GM06990 (cell line): Measurements from ENCODE around the gene CAMK1D.

Experiments
- DNase-seq: peaks from one replicate; pipeline ENCODE4 v3.0.0-alpha.2; 2011; ENCODE audit not compliant: insufficient read length; ENCODE audit errors: extremely low read depth
- H3K27me3 ChIP-seq: replicated peaks from 2 replicates; pipeline ENCODE4 v1.6.0; 2011; ENCODE audit warnings: low read length; ENCODE audit not compliant: control insufficient read depth, insufficient read depth
- H3K36me3 ChIP-seq: 2 replicates; pipeline ENCODE4 v1.5.1; 2011; ENCODE audit warnings: low read length; ENCODE audit not compliant: control insufficient read depth, insufficient read depth
- H3K4me3 ChIP-seq: replicated peaks from 2 replicates; pipeline ENCODE4 v1.5.1; 2011; ENCODE audit warnings: low read depth, mild to moderate bottlenecking, control low read depth, low read length
- CTCF ChIP-seq: IDR thresholded peaks from 2 replicates; pipeline ENCODE4 v1.5.1; 2011; ENCODE audit warnings: low read length, control low read depth, mild to moderate bottlenecking, inconsistent platforms; ENCODE audit not compliant: insufficient read depth, poor library complexity, severe bottlenecking

CAMK1D gene

GRCh38 chr10:12369982-12370381 lies 20.6 kb downstream of the CAMK1D start:
- TF ChIP-seq CTCF, result no peak
- DNase-seq, result no peak
- Histone ChIP-seq H3K4me3 (no peak overlapping the region), H3K27me3 (no peaks in the 10 kb centered on the region), H3K36me3 (no peaks in the 10 kb centered on the region)

DNA sequence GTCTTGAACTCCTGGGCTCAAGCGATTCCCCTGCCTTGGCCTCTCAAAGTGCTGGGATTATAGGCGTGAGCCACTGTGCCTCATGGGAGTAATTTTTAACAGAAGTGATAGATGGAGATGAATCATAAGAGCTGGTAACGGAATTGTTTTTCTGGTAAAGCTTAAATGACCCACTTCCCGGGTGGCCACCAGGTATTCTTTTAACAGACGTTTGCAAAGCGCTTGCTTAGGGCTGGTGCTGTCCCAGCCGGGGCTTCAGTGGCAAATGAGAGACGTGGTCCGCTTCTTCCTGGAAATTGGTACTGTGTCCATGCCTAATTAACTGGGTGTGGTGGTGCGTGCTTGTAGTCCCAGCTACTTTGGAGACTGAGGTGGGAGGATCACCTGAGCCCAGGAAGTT lies 23.5 kb downstream of the CAMK1D start:
- no peak overlapping the region for H3K4me3 ChIP-seq

DNA sequence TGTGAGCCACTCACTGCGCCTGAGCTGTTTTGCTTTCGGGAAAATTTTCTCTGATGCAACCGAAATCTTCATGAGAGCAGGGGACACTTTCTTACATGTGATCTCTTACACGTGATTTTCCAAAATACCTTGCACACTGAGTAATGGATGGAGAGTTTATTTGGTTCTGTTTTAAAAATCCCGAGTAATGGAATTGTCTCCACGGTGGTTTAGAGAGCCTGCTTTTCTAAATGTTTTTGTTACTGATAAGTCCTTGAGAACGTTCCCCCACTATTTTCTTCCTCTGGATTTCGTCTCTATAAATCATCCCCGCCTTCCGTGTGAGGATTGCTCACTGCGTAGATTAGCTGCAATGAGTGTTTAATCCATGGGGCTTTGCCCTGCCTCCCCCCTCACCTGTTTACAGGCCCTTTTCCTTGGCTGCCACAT lies 25.7 kb downstream of the CAMK1D start:
- H3K36me3 ChIP-seq, result no peaks in the 10 kb centered on the region
- TF ChIP-seq CTCF, result no peak
- H3K27me3 ChIP-seq, result no peaks in the 10 kb centered on the region
- no peak for DNase-seq
- no peak overlapping the region for H3K4me3 ChIP-seq

More for the DNA sequence above, 23.5 kb downstream of the CAMK1D start:
- no peaks in the 10 kb centered on the region for H3K27me3 ChIP-seq
- DNase-seq, result no peak
- H3K36me3 ChIP-seq, result no peaks in the 10 kb centered on the region
- TF ChIP-seq CTCF, result no peak

- Histone ChIP-seq H3K4me3 (no peak overlapping the region), H3K27me3 (no peaks in the 10 kb centered on the region), H3K36me3 (no peaks in the 10 kb centered on the region)
- DNase-seq, result no peak
- TF ChIP-seq CTCF, result no peak
Measured at GRCh38 chr10:12376211-12376610, 26.9 kb downstream of the CAMK1D start.

GRCh38 chr10:12377658-12378290 lies 28.4 kb downstream of the CAMK1D start:
- H3K4me3 ChIP-seq, result no peak overlapping the region
- H3K36me3 ChIP-seq, result no peaks in the 10 kb centered on the region
- no peak for DNase-seq
- no peak for TF ChIP-seq CTCF
- H3K27me3 ChIP-seq, result no peaks in the 10 kb centered on the region

GRCh38 chr10:12380999-12381398 lies 31.7 kb downstream of the CAMK1D start:
- TF ChIP-seq CTCF, result no peak
- no peaks in the 10 kb centered on the region for H3K27me3 ChIP-seq
- no peak for DNase-seq
- H3K36me3 ChIP-seq, result no peaks in the 10 kb centered on the region
- H3K4me3 ChIP-seq, result no peak overlapping the region
